Testis (tissue), 2 donors: ENCODE results near the gene SEPTIN5.

Experiments used
- POLR2A ChIP-seq: fragments of 450-650 bp; IDR thresholded peaks from one replicate; pipeline ENCODE4 v1.6.1; 2017; ENCODE audit warnings: antibody characterized with exemption, mild to moderate bottlenecking, moderate library complexity
- TF ChIP-seq, protein P1 (sequence below), 3 experiments: fragments of 450-650 bp in 2 of 3; fragments of 200-600 bp in 1 of 3; sonication (generic) in 1 of 3; IDR thresholded peaks; one replicate each; pipeline ENCODE4 v1.5.1; 2016 to 2019; ENCODE audit warnings: antibody characterized with exemption in 3 of 3, mild to moderate bottlenecking in 2 of 3, moderate library complexity in 1 of 3

DNA sequence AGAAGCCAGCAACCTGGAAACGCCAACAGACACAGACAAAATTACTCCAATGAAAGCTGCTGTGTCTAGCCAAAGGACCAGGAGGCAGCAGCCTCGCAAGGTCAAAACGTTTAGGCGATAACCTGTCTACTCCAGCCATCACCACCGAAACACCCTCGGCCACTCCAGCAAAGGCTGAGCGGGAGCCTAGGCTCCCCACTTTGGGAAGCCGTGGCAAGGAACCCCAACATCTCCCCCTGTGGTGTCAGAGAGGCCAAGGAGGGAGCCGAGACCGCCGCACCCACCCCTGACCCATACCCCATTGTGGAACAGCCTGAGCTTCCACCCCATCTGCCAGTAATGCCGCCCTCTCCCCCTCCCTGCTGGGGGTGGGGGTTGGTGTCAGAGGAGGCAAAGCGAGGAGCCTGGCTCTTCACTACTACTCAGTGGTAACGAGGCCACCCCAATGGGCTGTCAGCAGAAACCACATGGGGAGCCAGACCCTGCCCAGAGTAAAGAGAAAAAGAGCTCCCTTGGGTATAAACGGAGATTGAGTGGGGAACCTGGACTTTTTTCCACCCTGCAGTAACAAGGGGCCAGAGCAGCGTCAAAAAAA, 33.9 kb upstream of the SEPTIN5 start:
- TF ChIP-seq, protein P1, sequence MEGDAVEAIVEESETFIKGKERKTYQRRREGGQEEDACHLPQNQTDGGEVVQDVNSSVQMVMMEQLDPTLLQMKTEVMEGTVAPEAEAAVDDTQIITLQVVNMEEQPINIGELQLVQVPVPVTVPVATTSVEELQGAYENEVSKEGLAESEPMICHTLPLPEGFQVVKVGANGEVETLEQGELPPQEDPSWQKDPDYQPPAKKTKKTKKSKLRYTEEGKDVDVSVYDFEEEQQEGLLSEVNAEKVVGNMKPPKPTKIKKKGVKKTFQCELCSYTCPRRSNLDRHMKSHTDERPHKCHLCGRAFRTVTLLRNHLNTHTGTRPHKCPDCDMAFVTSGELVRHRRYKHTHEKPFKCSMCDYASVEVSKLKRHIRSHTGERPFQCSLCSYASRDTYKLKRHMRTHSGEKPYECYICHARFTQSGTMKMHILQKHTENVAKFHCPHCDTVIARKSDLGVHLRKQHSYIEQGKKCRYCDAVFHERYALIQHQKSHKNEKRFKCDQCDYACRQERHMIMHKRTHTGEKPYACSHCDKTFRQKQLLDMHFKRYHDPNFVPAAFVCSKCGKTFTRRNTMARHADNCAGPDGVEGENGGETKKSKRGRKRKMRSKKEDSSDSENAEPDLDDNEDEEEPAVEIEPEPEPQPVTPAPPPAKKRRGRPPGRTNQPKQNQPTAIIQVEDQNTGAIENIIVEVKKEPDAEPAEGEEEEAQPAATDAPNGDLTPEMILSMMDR (IDR thresholded peaks at IDR 0.05): no peak
- no peak for TF ChIP-seq POLR2A
